KOPT-K1 (cell line): ENCODE measurements around the gene JAZF1.

Experiments used
- H3K27ac ChIP-seq: fragments of 200-600 bp; sonication (generic); 2 replicates; pipeline ENCODE4 v1.5.1; 2016; ENCODE audit warnings: antibody characterized with exemption, mild to moderate bottlenecking, low read depth, low read length; ENCODE audit not compliant: poor library complexity, severe bottlenecking
- H3K36me3 ChIP-seq: fragments of 200-600 bp; sonication (generic); 2 replicates; pipeline ENCODE4 v1.5.1; 2017; ENCODE audit warnings: antibody characterized with exemption, mild to moderate bottlenecking, low read length, moderate library complexity; ENCODE audit not compliant: insufficient read depth
- H3K9me3 ChIP-seq: fragments of 200-600 bp; sonication (generic); 2 replicates; pipeline ENCODE4 v1.5.1; 2017; ENCODE audit warnings: antibody characterized with exemption, low read length, mild to moderate bottlenecking; ENCODE audit not compliant: insufficient read depth, poor library complexity, severe bottlenecking

Gene JAZF1

GRCh38 chr7:28095231-28095630, 85.4 kb downstream of the JAZF1 start:
- Histone ChIP-seq H3K27ac (no peak overlapping the region), H3K36me3 (no peaks in the 10 kb centered on the region), H3K9me3 (no peaks in the 10 kb centered on the region)

- H3K36me3 ChIP-seq, result no peaks in the 10 kb centered on the region
- no peaks in the 10 kb centered on the region for H3K9me3 ChIP-seq
- no peak overlapping the region for H3K27ac ChIP-seq
These were observed 86.9 kb downstream of the JAZF1 start for GRCh38 chr7:28093623-28094232.

GRCh38 chr7:28091190-28091589, 89.4 kb downstream of the JAZF1 start:
- H3K9me3 ChIP-seq, result no peaks in the 10 kb centered on the region
- no peak overlapping the region for H3K27ac ChIP-seq
- no peaks in the 10 kb centered on the region for H3K36me3 ChIP-seq

GRCh38 chr7:28088901-28089714, 91.5 kb downstream of the JAZF1 start:
- Histone ChIP-seq H3K36me3 (no peaks in the 10 kb centered on the region), H3K27ac (no peak overlapping the region), H3K9me3 (no peaks in the 10 kb centered on the region)

GRCh38 chr7:28088032-28088431, 92.6 kb downstream of the JAZF1 start:
- H3K9me3 ChIP-seq, result no peaks in the 10 kb centered on the region
- no peak overlapping the region for H3K27ac ChIP-seq
- no peaks in the 10 kb centered on the region for H3K36me3 ChIP-seq

- Histone ChIP-seq H3K36me3 (no peaks in the 10 kb centered on the region), H3K9me3 (no peaks in the 10 kb centered on the region), H3K27ac (no peak overlapping the region)
These were observed 94.4 kb downstream of the JAZF1 start for GRCh38 chr7:28086198-28086597.

GRCh38 chr7:28083998-28084985, 96.3 kb downstream of the JAZF1 start:
- Histone ChIP-seq H3K36me3 (no peaks in the 10 kb centered on the region), H3K9me3 (no peaks in the 10 kb centered on the region), H3K27ac (no peak overlapping the region)

GRCh38 chr7:28083164-28083997, 97.2 kb downstream of the JAZF1 start:
- Histone ChIP-seq H3K9me3 (no peaks in the 10 kb centered on the region), H3K27ac (no peak overlapping the region), H3K36me3 (no peaks in the 10 kb centered on the region)

GRCh38 chr7:28082071-28082470, 98.5 kb downstream of the JAZF1 start:
- H3K36me3 ChIP-seq, result no peaks in the 10 kb centered on the region
- no peak overlapping the region for H3K27ac ChIP-seq
- no peaks in the 10 kb centered on the region for H3K9me3 ChIP-seq

GRCh38 chr7:28081016-28081415, 99.6 kb downstream of the JAZF1 start:
- no peaks in the 10 kb centered on the region for H3K36me3 ChIP-seq
- no peaks in the 10 kb centered on the region for H3K9me3 ChIP-seq
- no peak overlapping the region for H3K27ac ChIP-seq

GRCh38 chr7:28078036-28078901, 102.3 kb downstream of the JAZF1 start:
- Histone ChIP-seq H3K36me3 (no peaks in the 10 kb centered on the region), H3K27ac (no peak overlapping the region), H3K9me3 (no peaks in the 10 kb centered on the region)

GRCh38 chr7:28077616-28078015, 103.0 kb downstream of the JAZF1 start:
- Histone ChIP-seq H3K9me3 (no peaks in the 10 kb centered on the region), H3K36me3 (no peaks in the 10 kb centered on the region), H3K27ac (no peak overlapping the region)

- no peak overlapping the region for H3K27ac ChIP-seq
- no peaks in the 10 kb centered on the region for H3K36me3 ChIP-seq
- no peaks in the 10 kb centered on the region for H3K9me3 ChIP-seq
These were observed 104.0 kb downstream of the JAZF1 start for GRCh38 chr7:28076423-28077200.
